VCaP (cell line): ENCODE data around the gene SHTN1.

Source experiments
- H3K27ac ChIP-seq: fragments of 450-650 bp; 2 replicates; pipeline ENCODE4 v1.5.1; 2017
- CTCF ChIP-seq: fragments of 450-650 bp; conservative IDR thresholded peaks from 2 replicates; pipeline ENCODE4 v1.5.1; 2017; ENCODE audit warnings: mild to moderate bottlenecking, moderate library complexity

SHTN1 gene

GRCh38 chr10:116972131-116972530, 32.9 kb downstream of the SHTN1 start:
- no peak overlapping the region for H3K27ac ChIP-seq
- no peak for TF ChIP-seq CTCF

- no peak overlapping the region for H3K27ac ChIP-seq
- no peak for TF ChIP-seq CTCF
Measured at GRCh38 chr10:116970050-116970449, 34.9 kb downstream of the SHTN1 start.

- no peak overlapping the region for H3K27ac ChIP-seq
- no peak for TF ChIP-seq CTCF
Measured at GRCh38 chr10:116968331-116968730, 36.7 kb downstream of the SHTN1 start.

DNA sequence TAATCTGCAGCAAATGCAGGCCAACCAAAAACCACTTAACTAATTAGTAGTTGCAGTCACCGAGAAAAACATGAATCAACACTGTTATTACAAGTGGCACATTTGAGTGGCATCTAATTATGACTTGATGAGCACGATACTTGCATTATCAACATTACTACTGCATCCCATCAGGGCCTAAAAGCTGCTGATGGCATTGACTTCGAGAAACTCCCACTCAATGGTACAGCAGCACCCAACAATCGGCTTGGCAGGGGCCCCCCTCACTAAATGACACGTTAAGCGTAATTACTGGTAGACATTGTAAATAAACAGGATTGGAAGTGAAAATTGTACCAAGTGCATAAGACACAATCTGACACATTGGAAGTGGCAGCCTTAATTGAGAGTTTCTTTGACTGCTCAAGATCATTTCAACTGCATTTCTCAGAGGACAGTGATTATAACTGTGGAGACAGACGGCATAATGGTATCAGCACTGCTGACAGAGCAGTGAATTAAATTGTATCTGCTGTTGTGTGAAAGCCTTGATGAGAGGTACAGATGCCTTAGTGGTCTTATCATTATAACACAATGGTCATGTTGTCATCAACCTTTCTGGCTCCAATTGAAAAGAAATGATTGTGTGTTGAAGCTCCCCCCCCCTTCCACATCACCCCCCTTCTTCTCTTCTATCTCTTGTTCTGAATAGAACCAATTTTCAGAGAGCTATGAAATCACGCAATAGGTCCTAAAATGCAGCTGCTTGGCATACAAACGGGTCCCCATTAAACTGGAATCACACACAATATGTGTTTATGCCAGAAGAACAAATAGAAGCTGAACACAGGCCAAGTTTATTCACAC, 43.4 kb downstream of the SHTN1 start:
- H3K27ac ChIP-seq = peak overlapping the region; percentile 8; the same call in 1 of the 2 replicates
- TF ChIP-seq CTCF = no peak

DNA sequence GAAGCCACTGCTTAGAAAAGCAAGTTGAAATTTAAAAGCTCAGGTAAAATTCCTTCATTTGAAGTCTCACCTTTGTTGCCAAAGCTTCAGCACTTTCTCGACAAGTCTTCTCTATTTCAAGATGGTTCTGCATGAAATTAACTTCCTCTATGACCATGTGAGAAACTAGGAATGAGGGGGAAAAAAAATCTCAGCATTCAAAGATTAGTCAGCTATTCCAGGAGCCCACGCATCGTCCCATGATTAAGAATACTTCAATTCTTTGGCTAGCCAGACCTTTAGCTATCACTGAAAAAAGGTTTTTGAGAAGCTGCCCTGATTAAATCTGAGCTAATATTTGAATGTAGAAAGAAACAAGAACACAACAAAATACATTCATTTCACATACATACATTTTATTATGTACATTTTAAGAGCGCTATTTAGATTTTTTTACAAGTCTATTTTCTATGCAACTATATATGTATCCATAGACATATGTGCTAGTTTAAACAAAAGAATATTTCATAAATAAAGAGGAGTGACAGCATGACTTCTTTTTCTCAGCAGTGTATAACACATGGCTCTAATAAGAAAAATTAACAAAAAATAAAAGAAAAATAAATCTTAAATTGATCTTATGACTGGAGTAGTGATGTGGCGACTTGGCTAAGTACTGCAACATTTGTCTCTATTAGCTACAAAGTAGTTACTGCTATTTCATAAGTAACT, 44.8 kb downstream of the SHTN1 start:
- TF ChIP-seq CTCF = no peak
- H3K27ac ChIP-seq = no peak overlapping the region

GRCh38 chr10:116952729-116953128, 52.3 kb downstream of the SHTN1 start:
- no peak for TF ChIP-seq CTCF
- H3K27ac ChIP-seq = no peak overlapping the region

GRCh38 chr10:116948530-116948870, 56.5 kb downstream of the SHTN1 start:
- TF ChIP-seq CTCF = no peak
- no peak overlapping the region for H3K27ac ChIP-seq
